ENCODE results near the gene UACA. TPM values are rescaled to one million over a fixed set of nuclear protein-coding genes. Genes with fewer than 3 reads are reported as not detected.

The UACA gene
- total RNA-seq, 2 donors from 2014 or later: 18.4 to 30.1 TPM

DNA sequence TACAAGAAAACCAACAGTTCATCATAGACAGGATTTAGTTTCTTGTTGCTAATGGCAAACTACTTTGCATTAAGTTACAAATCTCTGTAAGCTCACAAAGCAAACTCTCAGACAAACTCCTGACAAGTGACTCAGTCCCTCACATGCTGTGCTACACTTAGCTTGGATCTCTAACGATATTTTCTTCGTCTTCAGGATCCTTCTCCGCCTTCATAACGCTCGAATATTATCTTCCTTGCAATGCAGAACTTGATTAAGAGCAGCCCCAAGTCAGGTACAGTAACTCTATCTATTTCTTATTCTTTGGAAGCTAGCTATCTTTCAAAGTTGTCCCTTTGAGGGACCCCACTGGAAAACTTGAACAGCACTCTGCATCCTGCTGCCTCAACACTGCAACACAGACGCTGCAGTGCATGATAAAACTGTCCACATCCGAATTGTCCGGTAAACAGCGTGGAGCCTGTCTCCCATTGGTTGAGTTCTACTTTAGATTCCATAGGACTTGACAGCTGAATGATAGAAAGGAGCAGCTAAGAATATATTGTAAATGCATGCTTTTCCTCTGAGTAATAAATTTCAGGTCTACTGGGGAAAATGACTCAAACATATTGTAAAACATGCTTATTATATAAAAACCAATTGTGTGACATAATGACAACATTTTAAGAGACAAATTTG is 61.3 kb downstream of the UACA start:
- TF ChIP-seq, protein P1, sequence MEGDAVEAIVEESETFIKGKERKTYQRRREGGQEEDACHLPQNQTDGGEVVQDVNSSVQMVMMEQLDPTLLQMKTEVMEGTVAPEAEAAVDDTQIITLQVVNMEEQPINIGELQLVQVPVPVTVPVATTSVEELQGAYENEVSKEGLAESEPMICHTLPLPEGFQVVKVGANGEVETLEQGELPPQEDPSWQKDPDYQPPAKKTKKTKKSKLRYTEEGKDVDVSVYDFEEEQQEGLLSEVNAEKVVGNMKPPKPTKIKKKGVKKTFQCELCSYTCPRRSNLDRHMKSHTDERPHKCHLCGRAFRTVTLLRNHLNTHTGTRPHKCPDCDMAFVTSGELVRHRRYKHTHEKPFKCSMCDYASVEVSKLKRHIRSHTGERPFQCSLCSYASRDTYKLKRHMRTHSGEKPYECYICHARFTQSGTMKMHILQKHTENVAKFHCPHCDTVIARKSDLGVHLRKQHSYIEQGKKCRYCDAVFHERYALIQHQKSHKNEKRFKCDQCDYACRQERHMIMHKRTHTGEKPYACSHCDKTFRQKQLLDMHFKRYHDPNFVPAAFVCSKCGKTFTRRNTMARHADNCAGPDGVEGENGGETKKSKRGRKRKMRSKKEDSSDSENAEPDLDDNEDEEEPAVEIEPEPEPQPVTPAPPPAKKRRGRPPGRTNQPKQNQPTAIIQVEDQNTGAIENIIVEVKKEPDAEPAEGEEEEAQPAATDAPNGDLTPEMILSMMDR (IDR thresholded peaks at IDR 0.05): no peak
- Histone ChIP-seq H3K4me3 (peak overlapping the region; percentile 21 to 36), H3K9me3 (no peaks in the 10 kb centered on the region), H3K4me1 (peaks cover 0 to 75% of the 10 kb centered on the region in 2 donors), H3K36me3 (no peaks in the 10 kb centered on the region), H3K27ac (peak overlapping the region; percentile 60 to 75), H3K27me3 (no peaks in the 10 kb centered on the region)
- no peak for DNase-seq (ENCODE audit: low spot score)

DNA sequence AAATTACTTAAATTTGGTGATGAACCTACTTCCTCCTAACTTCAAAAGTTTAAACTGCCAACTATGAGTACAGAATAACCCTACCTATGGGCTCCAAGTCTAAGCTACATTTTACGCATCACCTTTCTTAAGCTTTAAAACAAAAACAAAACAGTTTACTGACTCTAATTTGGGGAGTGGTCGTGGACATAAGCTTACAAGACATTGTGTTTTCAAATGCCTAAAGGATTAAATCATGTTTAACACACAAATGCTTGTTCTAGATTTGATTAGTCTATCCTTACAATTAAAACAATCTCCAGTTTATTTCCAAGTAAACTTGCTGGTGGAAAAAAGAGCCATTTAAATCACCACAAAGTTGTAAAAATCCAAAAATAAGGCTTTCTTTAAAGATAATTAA is 62.2 kb downstream of the UACA start:
- DNase-seq (ENCODE audit: low spot score): no peak
- Histone ChIP-seq H3K27me3 (no peaks in the 10 kb centered on the region), H3K4me1 (peaks cover 0 to 81% of the 10 kb centered on the region in 2 donors), H3K4me3 (no peak overlapping the region), H3K36me3 (no peaks in the 10 kb centered on the region), H3K27ac (peak overlapping the region; percentile 60 to 75), H3K9me3 (no peaks in the 10 kb centered on the region)
- TF ChIP-seq, protein P1 (IDR thresholded peaks at IDR 0.05): no peak

DNA sequence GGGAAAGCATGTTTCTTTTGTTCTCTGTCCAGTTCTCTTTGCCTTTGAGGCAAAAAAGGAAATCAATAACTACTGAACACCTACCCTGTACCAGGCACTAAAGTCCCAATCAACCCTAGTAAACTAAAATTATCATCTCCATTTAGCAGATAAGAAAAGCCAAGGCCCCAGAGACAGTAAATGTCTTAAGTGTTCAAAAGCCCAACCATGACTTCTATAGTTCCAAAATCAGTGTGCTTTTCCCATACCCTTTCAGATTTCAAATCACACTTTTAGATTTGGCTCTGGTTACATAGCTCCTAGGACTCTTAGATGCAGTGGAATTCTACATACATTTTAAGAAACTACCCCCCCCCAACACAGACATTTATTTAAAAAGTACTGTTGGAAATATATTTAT is 63.5 kb downstream of the UACA start:
- DNase-seq (ENCODE audit: low spot score): no peak
- Histone ChIP-seq H3K27ac (peak overlapping the region; percentile 60 to 75), H3K36me3 (no peaks in the 10 kb centered on the region), H3K9me3 (no peaks in the 10 kb centered on the region), H3K4me1 (peaks cover 0 to 81% of the 10 kb centered on the region in 2 donors), H3K27me3 (no peaks in the 10 kb centered on the region), H3K4me3 (no peak overlapping the region)
- TF ChIP-seq, protein P1 (IDR thresholded peaks at IDR 0.05): no peak

DNA sequence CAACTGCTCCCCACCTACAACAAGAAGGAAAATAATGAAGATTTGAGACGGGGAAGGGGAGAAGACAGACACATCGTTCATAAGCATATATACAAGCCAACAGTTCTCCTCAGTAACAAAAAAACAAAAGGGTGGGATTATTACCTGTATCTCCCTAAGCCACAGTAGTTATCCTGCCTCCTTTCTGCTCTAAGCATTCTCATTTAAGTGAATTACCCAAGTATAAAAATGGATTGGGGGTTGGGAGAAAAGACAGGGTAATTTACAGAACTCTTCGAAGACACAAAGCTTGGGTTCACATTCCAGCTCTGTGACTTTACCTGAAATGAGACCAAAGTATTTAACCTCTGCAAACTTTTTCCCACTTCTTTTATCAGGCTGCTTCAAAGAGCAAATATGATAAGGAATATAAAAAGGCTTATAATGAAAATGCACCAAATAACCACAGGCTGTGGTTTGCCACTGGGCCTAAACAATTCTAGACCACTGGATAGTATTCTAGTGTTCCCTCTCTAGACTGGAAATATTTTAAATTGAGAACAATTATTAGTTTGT is 64.4 kb downstream of the UACA start:
- Histone ChIP-seq H3K27ac (peak overlapping the region; percentile 60 to 75), H3K9me3 (no peaks in the 10 kb centered on the region), H3K4me3 (no peak overlapping the region), H3K27me3 (no peaks in the 10 kb centered on the region), H3K4me1 (peaks cover 0 to 71% of the 10 kb centered on the region in 2 donors), H3K36me3 (no peaks in the 10 kb centered on the region)
- TF ChIP-seq, protein P1 (IDR thresholded peaks at IDR 0.05): no peak
- DNase-seq (ENCODE audit: low spot score): no peak

DNA sequence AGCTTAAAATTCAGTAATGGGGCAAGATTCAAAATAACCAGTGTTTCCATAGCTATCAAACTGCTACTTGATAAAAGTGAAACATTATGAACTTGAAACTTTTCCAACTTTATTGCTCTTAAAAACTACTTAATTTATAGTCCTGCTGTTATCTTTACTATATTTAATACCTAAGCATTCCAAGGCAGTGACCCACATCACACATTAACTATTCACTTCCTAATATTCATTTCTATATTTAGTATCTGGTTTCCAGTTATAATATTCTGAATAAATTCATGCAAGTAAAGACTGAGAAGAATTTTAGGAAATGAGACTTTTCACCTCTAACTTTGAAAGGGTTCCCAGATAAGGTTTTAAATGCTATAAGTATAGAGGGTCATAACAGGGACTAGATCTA is 64.9 kb downstream of the UACA start:
- TF ChIP-seq, protein P1 (IDR thresholded peaks at IDR 0.05): no peak
- DNase-seq (ENCODE audit: low spot score): no peak
- H3K27ac ChIP-seq: peak overlapping the region; percentile 60 to 75
- H3K9me3 ChIP-seq: no peaks in the 10 kb centered on the region
- H3K4me3 ChIP-seq: no peak overlapping the region
- H3K4me1 ChIP-seq: peaks cover 0 to 66% of the 10 kb centered on the region in 2 donors
- H3K27me3 ChIP-seq: no peaks in the 10 kb centered on the region
- H3K36me3 ChIP-seq: no peaks in the 10 kb centered on the region
